AG10803 (cell line): ENCODE data around the gene KDM2A.

Experiments used
- DNase-seq: peaks from one replicate; pipeline ENCODE4 v3.0.0; 2010; ENCODE audit warnings: low read depth
- H3K4me3 ChIP-seq: 2 replicates; pipeline ENCODE4 v1.5.1; 2011; ENCODE audit warnings: mild to moderate bottlenecking, low read length, control low read depth
- TF ChIP-seq, protein P1 (sequence below): conservative IDR thresholded peaks from 2 replicates; pipeline ENCODE4 v1.5.1; 2011; ENCODE audit warnings: mild to moderate bottlenecking, low read length, control low read depth, inconsistent platforms

KDM2A gene

GRCh38 chr11:67237574-67237973 lies 118.5 kb downstream of the KDM2A start:
- no peak for DNase-seq
- no peak overlapping the region for H3K4me3 ChIP-seq
- TF ChIP-seq, protein P1, sequence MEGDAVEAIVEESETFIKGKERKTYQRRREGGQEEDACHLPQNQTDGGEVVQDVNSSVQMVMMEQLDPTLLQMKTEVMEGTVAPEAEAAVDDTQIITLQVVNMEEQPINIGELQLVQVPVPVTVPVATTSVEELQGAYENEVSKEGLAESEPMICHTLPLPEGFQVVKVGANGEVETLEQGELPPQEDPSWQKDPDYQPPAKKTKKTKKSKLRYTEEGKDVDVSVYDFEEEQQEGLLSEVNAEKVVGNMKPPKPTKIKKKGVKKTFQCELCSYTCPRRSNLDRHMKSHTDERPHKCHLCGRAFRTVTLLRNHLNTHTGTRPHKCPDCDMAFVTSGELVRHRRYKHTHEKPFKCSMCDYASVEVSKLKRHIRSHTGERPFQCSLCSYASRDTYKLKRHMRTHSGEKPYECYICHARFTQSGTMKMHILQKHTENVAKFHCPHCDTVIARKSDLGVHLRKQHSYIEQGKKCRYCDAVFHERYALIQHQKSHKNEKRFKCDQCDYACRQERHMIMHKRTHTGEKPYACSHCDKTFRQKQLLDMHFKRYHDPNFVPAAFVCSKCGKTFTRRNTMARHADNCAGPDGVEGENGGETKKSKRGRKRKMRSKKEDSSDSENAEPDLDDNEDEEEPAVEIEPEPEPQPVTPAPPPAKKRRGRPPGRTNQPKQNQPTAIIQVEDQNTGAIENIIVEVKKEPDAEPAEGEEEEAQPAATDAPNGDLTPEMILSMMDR: no peak

GRCh38 chr11:67238894-67239782 lies 120.1 kb downstream of the KDM2A start:
- peak overlapping the region; percentile 39 for H3K4me3 ChIP-seq
- TF ChIP-seq, protein P1: no peak
- no peak for DNase-seq

DNA sequence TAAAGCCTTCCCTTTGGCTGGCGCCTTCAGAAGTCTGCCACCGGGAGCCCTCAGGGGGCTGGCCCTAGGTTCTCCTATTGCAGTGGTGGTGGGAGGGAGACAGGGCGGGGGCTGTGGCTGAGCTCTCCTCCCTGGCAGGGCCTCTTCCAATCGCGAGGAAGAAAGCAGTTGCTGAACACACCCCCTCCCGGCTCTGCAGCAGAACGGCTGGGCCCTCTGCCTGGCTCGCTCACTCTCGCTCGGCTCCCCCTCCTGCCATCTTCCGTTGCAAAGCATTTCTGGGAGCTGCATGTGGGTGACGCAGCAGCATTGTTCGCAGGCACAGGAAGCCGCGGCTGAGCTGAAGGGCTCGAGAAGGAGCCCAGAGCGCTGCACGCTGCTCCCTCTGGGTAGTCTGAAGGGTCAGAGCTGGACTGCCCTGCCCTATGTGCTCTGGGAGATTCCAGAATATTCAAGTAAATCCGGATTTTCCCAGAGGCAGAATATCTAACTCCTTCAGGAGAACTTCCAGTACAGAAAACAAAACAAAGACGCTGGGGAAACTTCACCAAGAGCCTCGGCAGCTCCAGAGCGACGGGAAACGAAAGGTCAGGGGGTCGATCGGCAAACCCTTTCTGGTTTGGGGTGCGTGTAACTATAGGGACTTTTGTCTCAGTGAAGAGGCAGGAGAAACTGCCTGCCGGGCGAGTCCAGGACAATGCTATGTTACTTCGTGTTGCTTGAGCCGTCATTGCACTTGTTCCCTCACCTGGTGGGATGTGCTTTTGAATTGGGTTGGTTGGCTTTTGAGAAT lies 120.9 kb downstream of the KDM2A start:
- H3K4me3 ChIP-seq: peak overlapping the region; percentile 86
- DNase-seq: peak; percentile 99
- TF ChIP-seq, protein P1: peak; percentile 17; the same call in 1 of the 2 replicates

DNA sequence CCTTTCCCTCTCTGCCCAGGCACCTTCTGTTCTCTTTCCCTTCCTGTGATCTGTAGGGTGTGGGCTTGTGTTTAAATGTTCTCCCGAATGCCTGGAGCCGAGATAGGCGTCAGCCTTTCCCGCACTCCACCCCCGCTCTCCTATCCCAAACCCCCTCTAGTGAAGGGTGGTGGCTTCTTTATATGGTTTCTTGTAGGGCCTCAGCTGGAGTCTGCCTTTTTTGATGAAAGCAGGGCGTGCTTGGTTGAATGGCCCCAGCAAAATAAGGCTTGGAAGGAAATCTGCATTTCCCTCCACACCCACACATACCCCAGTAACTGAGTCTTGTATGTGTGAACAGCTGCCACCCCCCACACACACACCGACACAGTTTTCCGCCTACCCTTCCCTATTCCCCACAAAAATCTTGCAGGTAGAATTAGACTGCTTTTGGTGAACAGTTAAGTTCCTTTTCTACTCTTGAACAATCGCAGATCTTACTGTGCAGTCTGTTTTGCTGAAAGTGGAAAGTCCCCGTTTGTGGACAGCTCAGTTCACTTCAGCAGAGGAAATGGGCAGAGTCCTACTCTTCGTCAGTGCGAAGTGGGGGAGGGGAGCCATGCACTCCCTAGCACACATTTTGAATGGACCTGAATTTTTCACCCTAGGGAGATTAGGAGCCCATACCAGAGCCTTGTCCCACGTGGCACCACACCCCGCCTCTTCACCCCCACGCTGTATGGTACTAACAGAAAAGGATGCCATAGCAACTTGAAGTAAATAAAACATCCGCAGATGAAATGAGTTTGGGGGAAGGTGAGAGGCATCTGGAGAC lies 121.7 kb downstream of the KDM2A start:
- peak; percentile 82 for DNase-seq
- TF ChIP-seq, protein P1: no peak
- H3K4me3 ChIP-seq: peak overlapping the region; percentile 86

DNA sequence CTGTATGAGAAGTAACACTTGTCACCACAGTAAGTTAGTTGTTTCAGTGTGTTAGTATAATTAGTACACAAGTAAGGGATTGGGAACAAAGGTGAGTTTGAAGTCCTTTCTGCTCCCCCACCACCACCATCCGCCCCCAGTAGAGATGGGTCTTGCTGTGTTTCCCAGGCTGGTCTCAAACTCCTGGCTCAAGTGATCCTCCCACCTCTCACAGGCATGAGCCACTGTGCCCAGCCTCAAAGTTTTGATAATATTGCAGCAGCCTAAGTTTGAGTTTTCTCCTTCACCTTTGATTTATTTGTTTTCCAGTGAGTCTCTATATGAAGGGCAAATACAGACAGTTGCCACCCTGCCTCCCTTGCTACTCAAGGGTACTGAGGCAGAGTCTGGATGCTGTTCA lies 123.5 kb downstream of the KDM2A start:
- TF ChIP-seq, protein P1: no peak
- no peak overlapping the region for H3K4me3 ChIP-seq
- no peak for DNase-seq

DNA sequence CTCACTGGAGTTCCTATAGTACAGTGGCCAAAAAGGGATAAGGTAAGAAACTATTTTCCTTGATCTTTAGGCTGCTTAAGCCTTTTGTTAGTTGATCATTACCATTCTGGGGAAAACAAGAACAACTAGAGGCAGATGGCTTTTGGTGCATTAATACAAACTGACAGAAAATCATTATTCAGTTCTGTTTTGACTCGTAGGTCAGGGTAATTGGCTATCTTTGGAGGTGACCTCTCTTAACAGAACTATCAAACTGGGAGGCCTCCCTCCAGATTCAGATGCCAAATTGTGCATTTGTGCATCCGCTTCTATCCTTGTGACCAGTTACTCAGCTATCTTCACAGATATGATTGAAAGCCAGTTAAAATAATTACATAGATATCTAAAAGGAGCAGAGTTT lies 124.0 kb downstream of the KDM2A start:
- no peak overlapping the region for H3K4me3 ChIP-seq
- DNase-seq: no peak
- TF ChIP-seq, protein P1: no peak
